Coronary artery (tissue), 2 donors: ENCODE results near the gene USF2.
A peak's percentile ranks its signal among the peaks of the same experiment; 100 is the strongest.

Experiments used
- DNase-seq: peaks from one replicate; pipeline ENCODE4 v3.0.0-alpha.2; 2017; ENCODE audit warnings: low spot score
- H3K27ac ChIP-seq, 2 donors: fragments of 200-600 bp; sonication (generic); one replicate each; pipeline ENCODE4 v1.5.1; 2016 to 2019
- H3K4me3 ChIP-seq: fragments of 200-600 bp; sonication (generic); 2 replicates; pipeline ENCODE4 v1.5.1; 2016; ENCODE audit warnings: mild to moderate bottlenecking, moderate library complexity
- TF ChIP-seq, protein P1 (sequence below): fragments of 200-600 bp; sonication (generic); IDR thresholded peaks from one replicate; pipeline ENCODE4 v1.5.1; 2019; ENCODE audit warnings: antibody characterized with exemption

Gene USF2

DNA sequence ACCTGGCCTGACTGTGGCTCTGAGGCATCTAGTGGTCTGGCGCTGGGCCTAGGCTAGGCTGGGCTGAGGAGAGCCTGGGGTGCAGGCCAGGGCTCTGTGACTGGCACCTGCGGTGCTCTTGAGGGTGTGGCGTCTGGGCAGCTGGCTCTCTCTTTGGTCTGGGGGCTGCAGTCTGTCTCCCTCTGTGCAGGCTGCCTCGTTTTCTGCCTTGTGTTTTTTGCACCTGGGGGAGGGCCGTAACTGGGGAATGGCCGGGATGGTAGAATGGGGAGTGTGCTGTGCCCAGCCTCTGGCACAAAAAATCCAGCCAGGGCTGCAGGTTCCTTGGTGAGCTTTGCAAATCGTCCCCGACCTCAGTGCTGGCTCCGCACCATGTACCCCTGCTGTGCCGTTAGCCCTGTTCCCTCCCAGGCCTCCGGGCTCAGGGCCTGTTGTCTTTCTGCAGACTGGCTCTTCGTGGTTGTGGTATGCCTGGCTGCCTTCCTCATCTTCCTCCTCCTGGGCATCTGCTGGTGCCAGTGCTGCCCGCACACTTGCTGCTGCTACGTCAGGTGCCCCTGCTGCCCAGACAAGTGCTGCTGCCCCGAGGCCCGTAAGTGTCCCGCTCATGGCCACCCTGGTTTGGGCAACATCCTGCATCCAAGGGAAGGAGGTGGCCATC, 6.5 kb upstream of the USF2 start:
- TF ChIP-seq, protein P1, sequence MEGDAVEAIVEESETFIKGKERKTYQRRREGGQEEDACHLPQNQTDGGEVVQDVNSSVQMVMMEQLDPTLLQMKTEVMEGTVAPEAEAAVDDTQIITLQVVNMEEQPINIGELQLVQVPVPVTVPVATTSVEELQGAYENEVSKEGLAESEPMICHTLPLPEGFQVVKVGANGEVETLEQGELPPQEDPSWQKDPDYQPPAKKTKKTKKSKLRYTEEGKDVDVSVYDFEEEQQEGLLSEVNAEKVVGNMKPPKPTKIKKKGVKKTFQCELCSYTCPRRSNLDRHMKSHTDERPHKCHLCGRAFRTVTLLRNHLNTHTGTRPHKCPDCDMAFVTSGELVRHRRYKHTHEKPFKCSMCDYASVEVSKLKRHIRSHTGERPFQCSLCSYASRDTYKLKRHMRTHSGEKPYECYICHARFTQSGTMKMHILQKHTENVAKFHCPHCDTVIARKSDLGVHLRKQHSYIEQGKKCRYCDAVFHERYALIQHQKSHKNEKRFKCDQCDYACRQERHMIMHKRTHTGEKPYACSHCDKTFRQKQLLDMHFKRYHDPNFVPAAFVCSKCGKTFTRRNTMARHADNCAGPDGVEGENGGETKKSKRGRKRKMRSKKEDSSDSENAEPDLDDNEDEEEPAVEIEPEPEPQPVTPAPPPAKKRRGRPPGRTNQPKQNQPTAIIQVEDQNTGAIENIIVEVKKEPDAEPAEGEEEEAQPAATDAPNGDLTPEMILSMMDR, result no peak
- DNase-seq, result peak; percentile 65
- Histone ChIP-seq H3K4me3 (no peak overlapping the region), H3K27ac (no peak overlapping the region)

DNA sequence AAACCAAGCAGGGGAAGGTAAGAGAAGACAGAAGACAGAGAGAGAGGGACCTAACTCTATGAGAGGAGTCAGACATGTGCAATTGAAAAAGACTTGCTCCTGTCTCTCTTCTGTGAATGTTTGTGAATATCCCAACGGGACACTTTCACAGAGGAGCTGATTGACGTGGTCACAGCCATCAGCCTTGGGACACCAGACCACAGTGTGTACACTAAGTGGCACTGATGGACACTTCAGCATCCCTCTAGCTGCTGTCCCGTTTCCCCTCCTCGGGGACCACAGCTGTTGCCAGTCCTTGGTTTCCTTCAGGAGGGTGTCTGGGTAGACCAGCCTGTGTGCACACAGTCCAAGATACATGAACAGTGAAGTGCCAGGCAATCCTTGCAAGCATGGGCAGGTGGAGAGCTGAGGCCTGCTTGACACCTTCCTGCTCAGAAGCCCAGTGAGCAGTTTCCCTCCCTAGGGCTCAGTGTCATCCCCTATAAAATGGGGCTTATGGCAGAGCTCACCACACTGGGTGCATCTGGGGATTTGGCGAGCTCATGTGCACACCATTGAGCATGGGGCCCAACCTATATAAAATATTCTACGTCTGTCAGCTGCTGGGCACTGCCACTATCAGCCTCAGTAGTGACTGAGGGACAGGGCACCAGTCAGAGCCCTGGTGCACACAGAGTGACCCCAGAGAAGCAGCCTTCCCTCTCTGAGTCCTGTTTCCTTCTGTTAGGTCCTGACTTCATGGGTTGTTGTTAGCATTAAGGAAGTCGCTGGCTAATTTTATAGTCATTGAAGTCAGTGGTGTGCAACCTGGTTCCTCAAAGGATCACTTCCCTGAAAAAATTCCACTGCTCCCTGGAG, 4.3 kb upstream of the USF2 start:
- H3K4me3 ChIP-seq, result no peak overlapping the region
- DNase-seq, result peak; percentile 65
- peak overlapping the region in 1 of 2 donors; percentile 39 for H3K27ac ChIP-seq
- TF ChIP-seq, protein P1, result no peak

DNA sequence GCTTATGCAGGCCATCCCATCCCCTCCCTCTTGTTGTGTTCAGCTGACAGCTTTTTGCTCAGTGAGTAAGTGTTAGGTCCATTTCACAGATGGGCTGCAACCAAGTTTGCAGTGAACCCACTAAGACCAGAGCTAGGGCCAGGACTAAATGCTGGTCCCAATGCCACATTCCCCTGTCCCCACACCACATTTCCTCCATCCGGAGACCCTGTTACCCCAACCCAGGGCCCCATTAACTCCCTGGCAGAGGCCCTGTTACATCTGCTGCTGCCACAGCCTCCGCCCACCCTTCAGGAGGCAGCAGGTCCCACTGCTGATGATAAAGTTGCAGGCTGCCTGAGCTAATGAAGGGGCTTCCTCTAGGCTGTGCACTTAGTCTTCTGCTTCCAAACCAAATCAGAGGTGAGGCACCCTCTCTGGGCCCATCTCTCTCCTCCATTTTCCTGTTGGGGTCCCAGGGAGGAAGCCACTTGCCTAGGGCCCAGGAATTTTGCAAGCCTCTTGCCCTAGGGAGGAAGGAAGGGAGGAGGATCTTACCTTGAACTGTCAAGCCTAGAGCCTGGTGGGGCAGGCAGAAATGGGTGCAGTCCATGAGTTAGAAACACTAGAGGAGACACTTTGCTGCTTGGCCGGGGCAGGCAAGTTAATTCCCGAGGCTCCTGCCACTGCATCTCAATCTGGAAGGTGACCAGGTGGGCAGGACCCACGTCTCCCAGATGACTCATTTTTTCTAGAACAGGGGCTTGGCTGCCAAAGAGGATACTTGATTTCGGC, 3.4 kb upstream of the USF2 start:
- H3K27ac ChIP-seq, result peak overlapping the region in 1 of 2 donors; percentile 39
- peak; percentile 69 for DNase-seq

DNA sequence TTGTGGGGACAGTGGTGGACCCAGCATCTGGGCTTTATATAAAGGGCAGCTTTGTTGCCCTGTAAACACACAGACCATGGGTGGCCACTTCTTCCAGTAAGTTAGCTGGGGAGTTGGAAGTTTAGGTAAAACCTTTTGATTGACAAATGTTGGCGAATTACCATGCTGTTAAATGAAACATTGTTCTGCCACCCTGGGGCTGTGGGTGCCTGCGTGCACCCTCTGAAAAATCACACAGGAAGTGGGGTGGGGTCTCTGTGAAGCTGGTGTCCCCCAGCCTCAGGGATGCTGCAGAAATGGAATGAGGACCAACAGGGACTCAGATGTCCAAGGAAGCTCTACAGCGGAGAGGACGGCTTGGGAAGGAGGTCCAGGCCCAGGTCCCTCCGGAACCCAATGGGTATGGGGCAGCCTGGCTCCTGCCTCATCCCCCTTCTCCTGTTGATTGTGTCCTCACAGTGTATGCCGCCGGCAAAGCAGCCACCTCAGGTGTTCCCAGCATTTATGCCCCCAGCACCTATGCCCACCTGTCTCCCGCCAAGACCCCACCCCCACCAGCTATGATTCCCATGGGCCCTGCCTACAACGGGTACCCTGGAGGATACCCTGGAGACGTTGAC, 2.8 kb upstream of the USF2 start:
- TF ChIP-seq, protein P1, result no peak
- H3K27ac ChIP-seq, result peak overlapping the region in 1 of 2 donors; percentile 3
- H3K4me3 ChIP-seq, result no peak overlapping the region
- DNase-seq, result peak; percentile 71

More for the DNA sequence above, 3.4 kb upstream of the USF2 start:
- TF ChIP-seq, protein P1, result no peak
- no peak overlapping the region for H3K4me3 ChIP-seq

DNA sequence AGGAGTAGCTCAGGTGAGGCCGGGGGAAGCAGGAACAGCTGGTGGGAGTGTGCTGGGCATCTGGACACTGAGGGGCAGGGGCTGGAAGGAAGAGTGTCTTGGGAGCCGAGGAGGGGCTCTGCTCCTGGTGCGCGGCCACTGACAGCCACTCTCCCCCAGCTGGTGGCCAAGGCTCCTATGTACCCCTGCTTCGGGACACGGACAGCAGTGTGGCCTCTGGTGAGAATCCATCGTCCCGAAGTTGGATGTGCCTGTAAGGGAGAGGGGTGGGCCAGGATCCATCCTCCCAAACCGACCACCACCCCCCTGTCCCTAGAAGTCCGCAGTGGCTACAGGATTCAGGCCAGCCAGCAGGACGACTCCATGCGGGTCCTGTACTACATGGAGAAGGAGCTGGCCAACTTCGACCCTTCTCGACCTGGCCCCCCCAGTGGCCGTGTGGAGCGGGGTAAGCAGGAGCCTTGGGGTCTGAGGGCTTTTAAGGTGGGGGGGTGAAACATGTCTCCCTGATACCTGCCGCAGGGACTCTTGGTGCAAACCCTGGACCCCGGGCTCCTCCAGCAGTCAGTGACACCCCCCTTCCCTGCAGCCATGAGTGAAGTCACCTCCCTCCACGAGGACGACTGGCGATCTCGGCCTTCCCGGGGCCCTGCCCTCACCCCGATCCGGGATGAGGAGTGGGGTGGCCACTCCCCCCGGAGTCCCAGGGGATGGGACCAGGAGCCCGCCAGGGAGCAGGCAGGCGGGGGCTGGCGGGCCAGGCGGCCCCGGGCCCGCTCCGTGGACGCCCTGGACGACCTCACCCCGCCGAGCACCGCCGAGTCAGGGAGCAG, 2.0 kb upstream of the USF2 start:
- DNase-seq, result peak; percentile 78
- peak overlapping the region; percentile 90 for H3K4me3 ChIP-seq
- TF ChIP-seq, protein P1, result no peak
- H3K27ac ChIP-seq, result peak overlapping the region; percentile 91 to 97

DNA sequence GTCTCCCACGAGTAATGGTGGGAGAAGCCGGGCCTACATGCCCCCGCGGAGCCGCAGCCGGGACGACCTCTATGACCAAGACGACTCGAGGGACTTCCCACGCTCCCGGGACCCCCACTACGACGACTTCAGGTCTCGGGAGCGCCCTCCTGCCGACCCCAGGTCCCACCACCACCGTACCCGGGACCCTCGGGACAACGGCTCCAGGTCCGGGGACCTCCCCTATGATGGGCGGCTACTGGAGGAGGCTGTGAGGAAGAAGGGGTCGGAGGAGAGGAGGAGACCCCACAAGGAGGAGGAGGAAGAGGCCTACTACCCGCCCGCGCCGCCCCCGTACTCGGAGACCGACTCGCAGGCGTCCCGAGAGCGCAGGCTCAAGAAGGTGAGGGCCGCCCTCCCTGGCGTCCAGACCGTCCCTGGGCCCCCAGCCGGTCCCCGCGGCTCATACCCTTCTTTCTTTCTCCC, 1.4 kb upstream of the USF2 start:
- Histone ChIP-seq H3K4me3 (peak overlapping the region; percentile 90), H3K27ac (peak overlapping the region; percentile 91 to 97)
- peak; percentile 78 for DNase-seq
- TF ChIP-seq, protein P1, result no peak
